Prostate gland (tissue), 2 donors: ENCODE results near the gene ARHGEF25. TPM values are rescaled to one million over a fixed set of nuclear protein-coding genes. Genes with fewer than 3 reads are reported as not detected.

Experiments
- DNase-seq: peaks from one replicate; pipeline ENCODE4 v3.0.0-alpha.2; 2019; ENCODE audit warnings: low spot score
- H3K27ac ChIP-seq, 2 donors: fragments of 200-600 bp; sonication (generic); 2 replicates each; pipeline ENCODE4 v1.5.1; 2017 to 2019
- H3K27me3 ChIP-seq: fragments of 200-600 bp; sonication (generic); replicated peaks from 2 replicates; pipeline ENCODE4 v1.5.1; 2019; ENCODE audit not compliant: insufficient read depth
- H3K36me3 ChIP-seq, 2 donors: fragments of 200-600 bp; sonication (generic); 1 replicate in 1 of 2; 2 replicates in 1 of 2; pipeline versions ENCODE4 v1.5.1 to v1.8.1; 2017 to 2019
- H3K4me1 ChIP-seq: fragments of 200-600 bp; sonication (generic); replicated peaks from 2 replicates; pipeline ENCODE4 v1.5.1; 2019
- H3K4me3 ChIP-seq, 2 donors: fragments of 200-600 bp; sonication (generic); 2 replicates each; pipeline ENCODE4 v1.5.1; 2017 to 2019
- H3K9me3 ChIP-seq: fragments of 200-600 bp; sonication (generic); 2 replicates; pipeline ENCODE4 v1.5.1; 2017
- CTCF ChIP-seq, 4 experiments: fragments of 200-600 bp in 2 of 4; fragments of 450-650 bp in 2 of 4; sonication (generic) in 2 of 4; IDR thresholded peaks; 1 replicate in 3 of 4; 2 replicates in 1 of 4; pipeline ENCODE4 v1.5.1; 2016 to 2019; ENCODE audit warnings: antibody characterized with exemption in 4 of 4, mild to moderate bottlenecking in 2 of 4, moderate library complexity in 2 of 4
- POLR2A ChIP-seq: fragments of 450-650 bp; IDR thresholded peaks from one replicate; pipeline ENCODE4 v1.6.1; 2016; ENCODE audit warnings: antibody characterized with exemption, mild to moderate bottlenecking
- POLR2AphosphoS5 ChIP-seq: sonication (generic); formaldehyde crosslinking; IDR thresholded peaks from one replicate; pipeline ENCODE4 v1.6.1; 2017; ENCODE audit warnings: antibody characterized with exemption
- WGBS: methylation state at CpG from one replicate; pipeline ENCODE4 v1.1.5; 2018; 5-methylcytosine and 5-hydroxymethylcytosine counted together
- intact Hi-C: fragments of 100-400 bp; cut with DNase I; formaldehyde crosslinking; loops from one replicate; pipeline ENCODE4 v1.14.2; 2022
- total RNA-seq, 2 donors: library from RNA; depleted of rRNA; stranded (reverse); fragments of >200 nt; gene quantifications; one replicate each; pipeline ENCODE4 v1.1.0, GENCODE V29; 2016

The ARHGEF25 gene
- total RNA-seq, 2 donors from 2014 or later: 16.6 to 32.5 TPM

- no peak for DNase-seq
- Histone ChIP-seq H3K4me1 (peaks cover 8% of the 10 kb centered on the region), H3K27ac (no peak overlapping the region), H3K27me3 (peaks cover 16% of the 10 kb centered on the region), H3K9me3 (no peaks in the 10 kb centered on the region), H3K4me3 (no peak overlapping the region), H3K36me3 (no peaks in the 10 kb centered on the region)
- intact Hi-C loops: loop anchor here (10.0 kb wide), 1 partner anchor 159 kb away; no protein-coding TSS in a partner anchor
- WGBS: 60% methylated on average over 5 of the region's 5 CpGs
- no peak for TF ChIP-seq POLR2AphosphoS5
- no peak for TF ChIP-seq CTCF (IDR thresholded peaks at IDR 0.05)
- no peak for TF ChIP-seq POLR2A
Measured at GRCh38 chr12:57623811-57624390, 12.7 kb downstream of the ARHGEF25 start.

GRCh38 chr12:57624441-57625220, 13.4 kb downstream of the ARHGEF25 start:
- no peak overlapping the region for H3K27ac ChIP-seq
- WGBS: 75% methylated on average over 8 of the region's 8 CpGs
- peaks cover 8% of the 10 kb centered on the region for H3K4me1 ChIP-seq
- peaks cover 16% of the 10 kb centered on the region for H3K27me3 ChIP-seq
- H3K36me3 ChIP-seq: no peaks in the 10 kb centered on the region
- no peaks in the 10 kb centered on the region for H3K9me3 ChIP-seq
- DNase-seq: no peak
- TF ChIP-seq CTCF (IDR thresholded peaks at IDR 0.05): no peak
- TF ChIP-seq POLR2AphosphoS5: no peak
- no peak for TF ChIP-seq POLR2A
- intact Hi-C loops: loop anchor here (10.0 kb wide), 1 partner anchor 160 kb away; no protein-coding TSS in a partner anchor
- H3K4me3 ChIP-seq: no peak overlapping the region

GRCh38 chr12:57625261-57626032, 14.2 kb downstream of the ARHGEF25 start:
- H3K27me3 ChIP-seq: peaks cover 16% of the 10 kb centered on the region
- peaks cover 8% of the 10 kb centered on the region for H3K4me1 ChIP-seq
- no peaks in the 10 kb centered on the region for H3K36me3 ChIP-seq
- no peak for TF ChIP-seq POLR2AphosphoS5
- TF ChIP-seq CTCF (IDR thresholded peaks at IDR 0.05): no peak
- TF ChIP-seq POLR2A: no peak
- H3K4me3 ChIP-seq: no peak overlapping the region
- intact Hi-C loops: loop anchor here (10.0 kb wide), 1 partner anchor 161 kb away; no protein-coding TSS in a partner anchor
- no peak overlapping the region for H3K27ac ChIP-seq
- H3K9me3 ChIP-seq: no peaks in the 10 kb centered on the region
- 75% methylated on average over 12 of the region's 12 CpGs for WGBS
- no peak for DNase-seq

- 34% methylated on average over 13 of the region's 13 CpGs for WGBS
- DNase-seq: no peak
- H3K4me3 ChIP-seq: no peak overlapping the region
- H3K27ac ChIP-seq: no peak overlapping the region
- H3K36me3 ChIP-seq: no peaks in the 10 kb centered on the region
- H3K27me3 ChIP-seq: peaks cover 16% of the 10 kb centered on the region
- TF ChIP-seq POLR2A (no peak), POLR2AphosphoS5 (no peak), CTCF (IDR thresholded peaks at IDR 0.05) (no peak)
- intact Hi-C loops: loop anchor here (10.0 kb wide), 1 partner anchor 162 kb away; no protein-coding TSS in a partner anchor
- H3K4me1 ChIP-seq: peaks cover 3% of the 10 kb centered on the region
- H3K9me3 ChIP-seq: no peaks in the 10 kb centered on the region
Measured at GRCh38 chr12:57626111-57626920, 15.1 kb downstream of the ARHGEF25 start.
